ENCODE data around the gene FDXACB1.

The FDXACB1 gene

GRCh38 chr11:111910676-111911562, 32.0 kb upstream of the FDXACB1 start:
- no peak overlapping the region for H2BK5ac ChIP-seq (ENCODE audit: low read length)
- H3K4me2 ChIP-seq (ENCODE audit: insufficient read depth, low read length, poor library complexity, severe bottlenecking), result no peak overlapping the region
- no peaks in the 10 kb centered on the region for H3K36me3 ChIP-seq (replicated peaks in 1 of 2; ENCODE audit: control insufficient read depth in 2 of 2, insufficient read depth in 2 of 2, low read length in 2 of 2)
- H3K23ac ChIP-seq (ENCODE audit: low read depth, low read length, poor library complexity), result no peak overlapping the region
- no CpG with 5 or more reads among the region's 9 CpGs for WGBS, 2 donors (ENCODE audit: extremely low coverage in 2 of 2, insufficient read length in 2 of 2, insufficient replicate concordance in 1 of 2)
- no peak for DNase-seq (ENCODE audit: low spot score)
- H3K27ac ChIP-seq (replicated peaks; ENCODE audit: low read length), result no peak overlapping the region
- no peak overlapping the region for H3K9ac ChIP-seq (ENCODE audit: low read depth, low read length, poor library complexity)
- H2AK5ac ChIP-seq (ENCODE audit: low read depth, low read length), result no peak overlapping the region
- peak overlapping the region; percentile 83 for H3K14ac ChIP-seq (ENCODE audit: low read length)
- H2BK12ac ChIP-seq (ENCODE audit: low read length), result no peak overlapping the region
- no peak overlapping the region for H3K18ac ChIP-seq (ENCODE audit: low read length)
- no peak overlapping the region for H4K8ac ChIP-seq (ENCODE audit: low read depth, low read length)
- no peak overlapping the region for H2BK15ac ChIP-seq (ENCODE audit: low read length)
- H4K91ac ChIP-seq (ENCODE audit: low read depth, low read length, poor library complexity), result no peak overlapping the region
- no peaks in the 10 kb centered on the region for H3K27me3 ChIP-seq (ENCODE audit: control insufficient read depth in 3 of 3, insufficient read depth in 3 of 3, low read depth in 1 of 3, low read length in 3 of 3)
- H2AFZ ChIP-seq (ENCODE audit: low read length), result no peak overlapping the region
- no peak overlapping the region for H3K4ac ChIP-seq (ENCODE audit: low read length)
- no peak overlapping the region for H3K4me3 ChIP-seq (ENCODE audit: low read length in 2 of 2)
- no peaks in the 10 kb centered on the region for H3K9me3 ChIP-seq (replicated peaks in 1 of 2; ENCODE audit: control insufficient read depth in 2 of 2, insufficient read depth in 1 of 2, low read depth in 1 of 2, low read length in 2 of 2)
- H3K79me1 ChIP-seq (ENCODE audit: low read depth, low read length), result no peaks in the 10 kb centered on the region
- H2BK120ac ChIP-seq (ENCODE audit: low read depth, low read length), result no peak overlapping the region
- H3K4me1 ChIP-seq (ENCODE audit: control insufficient read depth in 2 of 2, insufficient read depth in 1 of 2, low read depth in 1 of 2, low read length in 2 of 2), result peaks cover 5 to 13% of the 10 kb centered on the region in 2 donors

- Histone ChIP-seq H2AFZ (ENCODE audit: low read length) (no peak overlapping the region), H3K9me3 (replicated peaks in 1 of 2; ENCODE audit: control insufficient read depth in 2 of 2, insufficient read depth in 1 of 2, low read depth in 1 of 2, low read length in 2 of 2) (no peaks in the 10 kb centered on the region), H4K91ac (ENCODE audit: low read depth, low read length, poor library complexity) (no peak overlapping the region), H3K4ac (ENCODE audit: low read length) (no peak overlapping the region), H2BK5ac (ENCODE audit: low read length) (no peak overlapping the region), H3K4me2 (ENCODE audit: insufficient read depth, low read length, poor library complexity, severe bottlenecking) (no peak overlapping the region), H2BK15ac (ENCODE audit: low read length) (no peak overlapping the region), H2AK5ac (ENCODE audit: low read depth, low read length) (no peak overlapping the region), H3K4me1 (ENCODE audit: control insufficient read depth in 2 of 2, insufficient read depth in 1 of 2, low read depth in 1 of 2, low read length in 2 of 2) (peaks cover 5 to 13% of the 10 kb centered on the region in 2 donors), H3K14ac (ENCODE audit: low read length) (no peak overlapping the region), H3K27ac (replicated peaks; ENCODE audit: low read length) (no peak overlapping the region), H3K36me3 (replicated peaks in 1 of 2; ENCODE audit: control insufficient read depth in 2 of 2, insufficient read depth in 2 of 2, low read length in 2 of 2) (no peaks in the 10 kb centered on the region), H2BK120ac (ENCODE audit: low read depth, low read length) (no peak overlapping the region), H4K8ac (ENCODE audit: low read depth, low read length) (no peak overlapping the region), H3K27me3 (ENCODE audit: control insufficient read depth in 3 of 3, insufficient read depth in 3 of 3, low read depth in 1 of 3, low read length in 3 of 3) (no peaks in the 10 kb centered on the region), H3K23ac (ENCODE audit: low read depth, low read length, poor library complexity) (no peak overlapping the region), H3K9ac (ENCODE audit: low read depth, low read length, poor library complexity) (no peak overlapping the region), H2BK12ac (ENCODE audit: low read length) (no peak overlapping the region), H3K4me3 (ENCODE audit: low read length in 2 of 2) (no peak overlapping the region), H3K18ac (ENCODE audit: low read length) (no peak overlapping the region), H3K79me1 (ENCODE audit: low read depth, low read length) (no peaks in the 10 kb centered on the region)
- no CpG with 5 or more reads among the region's 5 CpGs for WGBS, 2 donors (ENCODE audit: extremely low coverage in 2 of 2, insufficient read length in 2 of 2, insufficient replicate concordance in 1 of 2)
- no peak for DNase-seq (ENCODE audit: low spot score)
These were observed 30.4 kb upstream of the FDXACB1 start for GRCh38 chr11:111909378-111909777.

- no peak overlapping the region for H2BK12ac ChIP-seq (ENCODE audit: low read length)
These were observed 29.8 kb upstream of the FDXACB1 start for GRCh38 chr11:111908639-111909305.

GRCh38 chr11:111906680-111907079, 27.7 kb upstream of the FDXACB1 start:
- Histone ChIP-seq H3K4ac (ENCODE audit: low read length) (no peak overlapping the region), H3K9ac (ENCODE audit: low read depth, low read length, poor library complexity) (no peak overlapping the region), H3K18ac (ENCODE audit: low read length) (no peak overlapping the region), H4K8ac (ENCODE audit: low read depth, low read length) (no peak overlapping the region), H2BK120ac (ENCODE audit: low read depth, low read length) (no peak overlapping the region), H3K23ac (ENCODE audit: low read depth, low read length, poor library complexity) (no peak overlapping the region), H4K91ac (ENCODE audit: low read depth, low read length, poor library complexity) (no peak overlapping the region), H3K27me3 (ENCODE audit: control insufficient read depth in 3 of 3, insufficient read depth in 3 of 3, low read depth in 1 of 3, low read length in 3 of 3) (no peaks in the 10 kb centered on the region), H3K4me3 (ENCODE audit: low read length in 2 of 2) (no peak overlapping the region), H3K9me3 (replicated peaks in 1 of 2; ENCODE audit: control insufficient read depth in 2 of 2, insufficient read depth in 1 of 2, low read depth in 1 of 2, low read length in 2 of 2) (no peaks in the 10 kb centered on the region), H3K14ac (ENCODE audit: low read length) (no peak overlapping the region), H3K4me2 (ENCODE audit: insufficient read depth, low read length, poor library complexity, severe bottlenecking) (no peak overlapping the region), H2BK15ac (ENCODE audit: low read length) (no peak overlapping the region), H2AK5ac (ENCODE audit: low read depth, low read length) (no peak overlapping the region), H3K27ac (replicated peaks; ENCODE audit: low read length) (no peak overlapping the region), H3K36me3 (replicated peaks in 1 of 2; ENCODE audit: control insufficient read depth in 2 of 2, insufficient read depth in 2 of 2, low read length in 2 of 2) (no peaks in the 10 kb centered on the region), H2AFZ (ENCODE audit: low read length) (peak overlapping the region; percentile 17), H3K4me1 (ENCODE audit: control insufficient read depth in 2 of 2, insufficient read depth in 1 of 2, low read depth in 1 of 2, low read length in 2 of 2) (peaks cover 0 to 3% of the 10 kb centered on the region in 2 donors), H2BK5ac (ENCODE audit: low read length) (no peak overlapping the region), H3K79me1 (ENCODE audit: low read depth, low read length) (no peaks in the 10 kb centered on the region), H2BK12ac (ENCODE audit: low read length) (no peak overlapping the region)
- no peak for DNase-seq (ENCODE audit: low spot score)
- no CpG with 5 or more reads among the region's 1 CpG for WGBS, 2 donors (ENCODE audit: extremely low coverage in 2 of 2, insufficient read length in 2 of 2, insufficient replicate concordance in 1 of 2)

More at GRCh38 chr11:111908639-111909305, 29.8 kb upstream of the FDXACB1 start:
- H3K23ac ChIP-seq (ENCODE audit: low read depth, low read length, poor library complexity), result no peak overlapping the region
- no peak overlapping the region for H3K4me3 ChIP-seq (ENCODE audit: low read length in 2 of 2)
- peaks cover 5 to 13% of the 10 kb centered on the region in 2 donors for H3K4me1 ChIP-seq (ENCODE audit: control insufficient read depth in 2 of 2, insufficient read depth in 1 of 2, low read depth in 1 of 2, low read length in 2 of 2)
- H2BK15ac ChIP-seq (ENCODE audit: low read length), result no peak overlapping the region
- no peak overlapping the region for H3K27ac ChIP-seq (replicated peaks; ENCODE audit: low read length)
- H3K14ac ChIP-seq (ENCODE audit: low read length), result no peak overlapping the region
- no peak overlapping the region for H3K9ac ChIP-seq (ENCODE audit: low read depth, low read length, poor library complexity)
- no peak overlapping the region for H2AFZ ChIP-seq (ENCODE audit: low read length)
- H3K9me3 ChIP-seq (replicated peaks in 1 of 2; ENCODE audit: control insufficient read depth in 2 of 2, insufficient read depth in 1 of 2, low read depth in 1 of 2, low read length in 2 of 2), result no peaks in the 10 kb centered on the region
- no peak overlapping the region for H3K18ac ChIP-seq (ENCODE audit: low read length)
- no peak overlapping the region for H2BK5ac ChIP-seq (ENCODE audit: low read length)
- no peaks in the 10 kb centered on the region for H3K27me3 ChIP-seq (ENCODE audit: control insufficient read depth in 3 of 3, insufficient read depth in 3 of 3, low read depth in 1 of 3, low read length in 3 of 3)
- no peaks in the 10 kb centered on the region for H3K36me3 ChIP-seq (replicated peaks in 1 of 2; ENCODE audit: control insufficient read depth in 2 of 2, insufficient read depth in 2 of 2, low read length in 2 of 2)
- H2AK5ac ChIP-seq (ENCODE audit: low read depth, low read length), result no peak overlapping the region
- H3K79me1 ChIP-seq (ENCODE audit: low read depth, low read length), result no peaks in the 10 kb centered on the region
- H3K4me2 ChIP-seq (ENCODE audit: insufficient read depth, low read length, poor library complexity, severe bottlenecking), result no peak overlapping the region
- no peak overlapping the region for H2BK120ac ChIP-seq (ENCODE audit: low read depth, low read length)
- no peak overlapping the region for H3K4ac ChIP-seq (ENCODE audit: low read length)
- no peak overlapping the region for H4K8ac ChIP-seq (ENCODE audit: low read depth, low read length)
- no peak for DNase-seq (ENCODE audit: low spot score)
- no peak overlapping the region for H4K91ac ChIP-seq (ENCODE audit: low read depth, low read length, poor library complexity)
- no CpG with 5 or more reads among the region's 5 CpGs for WGBS, 2 donors (ENCODE audit: extremely low coverage in 2 of 2, insufficient read length in 2 of 2, insufficient replicate concordance in 1 of 2)

Measured in neuronal stem cell (in vitro differentiated cells).